GM12878 (cell line): Measurements from ENCODE around the gene LGI2. TPM values are rescaled to one million over a fixed set of nuclear protein-coding genes. Genes with fewer than 3 reads are reported as not detected.

ENCODE experiments used
- ATAC-seq: fragments of 200-7000 bp; cut with Tn5 transposase; 3 replicates; pipeline ENCODE4 v1.9.1; 2020; ENCODE audit warnings: mild to moderate bottlenecking, moderate library complexity
- BruUV-seq: library from RNA; stranded (reverse); fragments of 400-500 nt; replicated peaks from 2 replicates; lab custom pipeline; 2021; lab: Mats Ljungman, UMichigan
- CTCF ChIA-PET: fragments of 300-600 bp; sonication (Branson Sonifier 250); formaldehyde crosslinking; extraction: SDS; loops from one replicate; lab custom pipeline; 2021; ENCODE audit warnings: inconsistent platforms; lab: Yijun Ruan, JAX
- POLR2A ChIA-PET: fragments of 350-600 bp; formaldehyde crosslinking; extraction: SDS; loops from one replicate; lab custom pipeline; 2021; ENCODE audit warnings: inconsistent platforms; lab: Charles Lee
- RAD21 ChIA-PET: fragments of 300-600 bp; sonication (Branson Sonifier 250); formaldehyde crosslinking; loops from one replicate; lab custom pipeline; 2023; ENCODE audit warnings: antibody characterized with exemption; ENCODE audit not compliant: unreplicated experiment; lab: Charles Lee
- SMC1A ChIA-PET: fragments of 300-600 bp; sonication (Branson Sonifier 250); formaldehyde crosslinking; loops from one replicate; lab custom pipeline; 2023; ENCODE audit not compliant: unreplicated experiment, uncharacterized antibody; lab: Charles Lee
- DNase-seq: peaks from one replicate; pipeline ENCODE4 v3.0.0-alpha.2; 2011; ENCODE audit warnings: low read depth, low spot score
- FAIRE-seq: peaks from 3 replicates; lab custom pipeline; 2011; peaks lifted over from hg19 to GRCh38; lab: Jason Lieb, UNC
- H2AFZ ChIP-seq: 2 replicates; pipeline ENCODE4 v1.6.0; 2011; ENCODE audit warnings: low read depth, low read length, control low read depth; ENCODE audit not compliant: control insufficient read depth
- H3K27ac ChIP-seq: 2 replicates; pipeline ENCODE4 v1.5.1; 2011; ENCODE audit warnings: control low read depth; ENCODE audit not compliant: control insufficient read depth, insufficient read depth
- H3K27me3 ChIP-seq, 2 experiments: replicated peaks in 1 of 2; 2 replicates each; pipeline versions ENCODE4 v1.6.0 to v1.6.1; 2011; ENCODE audit warnings: low read length in 1 of 2; ENCODE audit not compliant: control insufficient read depth in 2 of 2, insufficient read depth in 2 of 2
- H3K36me3 ChIP-seq, 2 experiments: 2 replicates each; pipeline ENCODE4 v1.5.1; 2011; ENCODE audit warnings: low read length in 1 of 2; ENCODE audit not compliant: control insufficient read depth in 2 of 2, insufficient read depth in 2 of 2
- H3K4me1 ChIP-seq: 2 replicates; pipeline ENCODE4 v1.6.1; 2011; ENCODE audit warnings: mild to moderate bottlenecking, low read length, moderate library complexity, mixed read lengths; ENCODE audit not compliant: control insufficient read depth, insufficient read depth
- H3K4me2 ChIP-seq: 2 replicates; pipeline ENCODE4 v1.6.0; 2011; ENCODE audit warnings: control low read depth; ENCODE audit not compliant: control insufficient read depth, insufficient read depth
- H3K4me3 ChIP-seq: fragments of 200-600 bp; sonication (generic); 2 replicates; pipeline ENCODE4 v1.5.1; 2016
- H3K79me2 ChIP-seq: 2 replicates; pipeline ENCODE4 v1.6.0; 2011; ENCODE audit warnings: low read length; ENCODE audit not compliant: control insufficient read depth, insufficient read depth
- H3K9ac ChIP-seq: 2 replicates; pipeline ENCODE4 v1.8.0; 2011; ENCODE audit warnings: low read length, control low read depth, mixed read lengths; ENCODE audit not compliant: control insufficient read depth, insufficient read depth
- H3K9me3 ChIP-seq: replicated peaks from 3 replicates; pipeline ENCODE4 v1.5.1; 2011; ENCODE audit warnings: mild to moderate bottlenecking, low read length; ENCODE audit not compliant: control insufficient read depth, insufficient read depth
- H4K20me1 ChIP-seq: 2 replicates; pipeline ENCODE4 v1.6.0; 2011; ENCODE audit not compliant: control insufficient read depth, insufficient read depth
- BCLAF1 ChIP-seq: fragments of 450-650 bp; IDR thresholded peaks from 2 replicates; pipeline ENCODE4 v1.6.1; 2017; ENCODE audit warnings: antibody characterized with exemption, mild to moderate bottlenecking, moderate library complexity
- CBX3 ChIP-seq: fragments of 200-600 bp; sonication (generic); IDR thresholded peaks from 2 replicates; pipeline ENCODE4 v1.6.1; 2016; ENCODE audit warnings: low read depth, borderline replicate concordance
- CREB1 ChIP-seq: IDR thresholded peaks from 2 replicates; pipeline ENCODE4 v1.6.1; 2012; ENCODE audit warnings: low read depth, mild to moderate bottlenecking, inconsistent platforms
- CUX1 ChIP-seq: IDR thresholded peaks from 2 replicates; pipeline ENCODE4 v1.6.1; 2012; ENCODE audit warnings: improper control_type of control experiment, low read depth, low read length; ENCODE audit not compliant: insufficient replicate concordance
- HCFC1 ChIP-seq: fragments of 150-350 bp; IDR thresholded peaks from 2 replicates; pipeline ENCODE4 v1.6.1; 2014; ENCODE audit warnings: low read length
- PML ChIP-seq: IDR thresholded peaks from 2 replicates; pipeline ENCODE4 v1.6.1; 2012; ENCODE audit warnings: low read length, inconsistent platforms
- RAD51 ChIP-seq: fragments of 450-650 bp; IDR thresholded peaks from 2 replicates; pipeline ENCODE4 v1.6.1; 2016; ENCODE audit warnings: moderate library complexity, mild to moderate bottlenecking, inconsistent platforms
- RCOR1 ChIP-seq: conservative IDR thresholded peaks from 2 replicates; pipeline ENCODE4 v1.6.1; 2012; ENCODE audit warnings: low read depth, low read length, improper control_type of control experiment
- SMAD1 ChIP-seq: fragments of 450-650 bp; IDR thresholded peaks from 2 replicates; pipeline ENCODE4 v1.6.1; 2018; ENCODE audit warnings: mild to moderate bottlenecking, low read depth; ENCODE audit not compliant: partially characterized antibody
- WGBS: methylation state at CpG from one replicate; pipeline ENCODE4 v1.1.6; 2016; ENCODE audit warnings: low lambda C conversion rate; ENCODE audit not compliant: insufficient replicate concordance, insufficient coverage; ENCODE audit errors: missing lambda C conversion rate; 5-methylcytosine and 5-hydroxymethylcytosine counted together
- in situ Hi-C: fragments of 300-500 bp; cut with MboI; formaldehyde crosslinking; loops from 9 replicates; pipeline ENCODE4 v1.14.3; 2018; ENCODE audit warnings: mixed read lengths
- intact Hi-C: fragments of 100-400 bp; cut with micrococcal nuclease; formaldehyde crosslinking; loops from one replicate; pipeline ENCODE4 v1.14.2; 2022; ENCODE audit not compliant: unreplicated experiment
- polyA plus RNA-seq, 11 experiments: library from polyadenylated mRNA; depleted of rRNA in 4 of 11; unstranded in 6 of 11; stranded (reverse) in 5 of 11; fragments of >200 nt; fragmentation: Nextera tagmentation in 4 of 11; fragmentation: Illumina TruSeq in 1 of 11; extraction: Ambion mirVana in 4 of 11; extraction: Trizol in 1 of 11; gene quantifications; 1 replicate in 1 of 11; 2 replicates in 10 of 11; pipeline versions ENCODE4 v1.2.1 to v1.2.3, GENCODE V29; 2011 to 2016; ENCODE audit warnings: inconsistent platforms in 2 of 11, missing spikeins in 2 of 11, low read depth in 1 of 11
- total RNA-seq, 4 experiments: library from RNA; depleted of rRNA in 3 of 4; stranded (reverse); fragments of >200 nt in 3 of 4; fragmentation: Illumina TruSeq in 1 of 4; extraction: Trizol in 1 of 4; gene quantifications; 2 replicates each; pipeline versions ENCODE4 v1.2.1 to v1.2.3, GENCODE V29; 2013 to 2021

LGI2 gene
- total and polyA plus RNA-seq, 10 of the 15 experiments (the other 5 are each of a cell fraction or from before 2014, with no cell fraction given), result not detected

GRCh38 chr4:25075851-25076250 lies 45.1 kb upstream of the LGI2 start (continued):
- no peak for TF ChIP-seq CUX1

GRCh38 chr4:25075129-25075528 lies 44.4 kb upstream of the LGI2 start:
- RAD21 ChIA-PET, result no interaction called here
- H3K9ac ChIP-seq, result no peak overlapping the region
- ATAC-seq, result no peak
- H4K20me1 ChIP-seq, result no peaks in the 10 kb centered on the region
- no peak overlapping the region for H3K27ac ChIP-seq
- POLR2A ChIA-PET, result no interaction called here
- no peaks in the 10 kb centered on the region for H3K36me3 ChIP-seq
- BruUV-seq, result no TSS peak
- no peak for TF ChIP-seq RCOR1
- TF ChIP-seq CREB1, result no peak
- TF ChIP-seq CBX3, result no peak
- TF ChIP-seq SMAD1, result no peak
- no peak for TF ChIP-seq RAD51
- no peak for TF ChIP-seq PML
- TF ChIP-seq HCFC1, result no peak
- no peak for TF ChIP-seq BCLAF1
- no peaks in the 10 kb centered on the region; the same call in 2 of the 3 replicates for H3K9me3 ChIP-seq
- 71% methylated on average over 11 of the region's 11 CpGs for WGBS
- in situ Hi-C loops, result no loop called here
- no peaks in the 10 kb centered on the region; a peak in 1 of 4 replicates for H3K27me3 ChIP-seq
- no peak for FAIRE-seq
- no peaks in the 10 kb centered on the region for H3K4me1 ChIP-seq
- CTCF ChIA-PET, result interaction anchor here (0.7 kb wide), 1 partner anchor 176 kb away, joined by 3 read pairs; no protein-coding TSS in a partner anchor
- H3K4me3 ChIP-seq, result no peak overlapping the region
- SMC1A ChIA-PET, result no interaction called here
- no peak overlapping the region for H2AFZ ChIP-seq
- intact Hi-C loops, result no loop called here
- no peak overlapping the region for H3K4me2 ChIP-seq
- no peaks in the 10 kb centered on the region for H3K79me2 ChIP-seq
- no peak for DNase-seq
